ENCODE measurements around the gene DDX11.
"Not testable (repeated sequence)": the region's sequence is repeated elsewhere in the genome, so short reads cannot be mapped to it uniquely, and the experiment has no call there.

The DDX11 gene

GRCh38 chr12:31100503-31101208 is 27.0 kb downstream of the DDX11 start:
- DNase-seq = not testable (repeated sequence)

- DNase-seq = peak; percentile 41
These were observed 28.5 kb downstream of the DDX11 start for GRCh38 chr12:31102125-31102524.

GRCh38 chr12:31102596-31102995 is 28.9 kb downstream of the DDX11 start:
- DNase-seq = not testable (repeated sequence)

- peak; percentile 85 for DNase-seq
These were observed 29.9 kb downstream of the DDX11 start for GRCh38 chr12:31103561-31103975.

- peak; percentile 47 for DNase-seq
These were observed 30.6 kb downstream of the DDX11 start for GRCh38 chr12:31104220-31104619.

GRCh38 chr12:31104773-31105172 is 31.1 kb downstream of the DDX11 start:
- DNase-seq = not testable (repeated sequence)

GRCh38 chr12:31105668-31106067 is 32.0 kb downstream of the DDX11 start:
- DNase-seq = no peak

- peak; percentile 92 for DNase-seq
These were observed 32.6 kb downstream of the DDX11 start for GRCh38 chr12:31106101-31106803.

GRCh38 chr12:31109773-31110172 is 36.1 kb downstream of the DDX11 start:
- not testable (repeated sequence) for DNase-seq

GRCh38 chr12:31110263-31110662 is 36.6 kb downstream of the DDX11 start:
- not testable (repeated sequence) for DNase-seq

GRCh38 chr12:31115092-31115601 is 41.5 kb downstream of the DDX11 start:
- DNase-seq = not testable (repeated sequence)

- DNase-seq = not testable (repeated sequence)
These were observed 43.2 kb downstream of the DDX11 start for GRCh38 chr12:31116846-31117202.

- peak; percentile 83 for DNase-seq
These were observed 43.7 kb downstream of the DDX11 start for GRCh38 chr12:31117203-31118011.

GRCh38 chr12:31118347-31119191 is 44.9 kb downstream of the DDX11 start:
- peak; percentile 90 for DNase-seq

GRCh38 chr12:31119192-31119802 is 45.6 kb downstream of the DDX11 start:
- no peak for DNase-seq

- no peak for DNase-seq
These were observed 46.1 kb downstream of the DDX11 start for GRCh38 chr12:31119803-31120211.

- no peak for DNase-seq
These were observed 46.8 kb downstream of the DDX11 start for GRCh38 chr12:31120392-31121008.

- DNase-seq = not testable (repeated sequence)
These were observed 47.5 kb downstream of the DDX11 start for GRCh38 chr12:31121022-31121728.

GRCh38 chr12:31122481-31122880 is 48.8 kb downstream of the DDX11 start:
- no peak for DNase-seq

GRCh38 chr12:31124158-31124557 is 50.5 kb downstream of the DDX11 start:
- not testable (repeated sequence) for DNase-seq

- not testable (repeated sequence) for DNase-seq
These were observed 51.5 kb downstream of the DDX11 start for GRCh38 chr12:31125171-31125570.
